Measurements from ENCODE around the gene DPP10.
"Not testable (repeated sequence)": the region's sequence is repeated elsewhere in the genome, so short reads cannot be mapped to it uniquely, and the experiment has no call there.

DPP10 gene

DNA sequence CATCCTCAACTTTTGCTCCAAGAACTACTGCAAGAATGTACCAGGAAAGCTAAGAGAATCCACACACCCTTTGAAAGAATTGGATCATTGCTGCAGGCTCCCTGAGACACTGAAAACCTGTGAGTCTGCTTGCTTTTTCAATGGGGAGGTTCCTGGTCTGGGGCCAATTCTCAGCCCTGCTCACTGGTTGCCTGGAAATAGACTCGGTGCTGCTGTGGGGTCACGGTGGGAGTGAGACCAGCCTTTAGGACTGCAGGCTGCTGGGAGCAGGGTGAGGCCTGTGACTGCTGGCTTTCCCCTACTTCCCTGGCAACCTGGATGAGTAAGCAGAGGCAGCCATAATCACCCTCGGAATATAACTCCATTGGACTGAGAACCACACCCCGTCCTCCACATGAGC, 569.3 kb downstream of the DPP10 start:
- H3K27me3 Mint-ChIP-seq (ENCODE audit: low read depth) = no peaks in the 10 kb centered on the region
- DNase-seq (ENCODE audit: low spot score) = no peak
- peaks cover 50% of the 10 kb centered on the region for H3K9me3 Mint-ChIP-seq
- no peaks in the 10 kb centered on the region for H3K36me3 Mint-ChIP-seq (ENCODE audit: low read depth)
- H3K4me1 Mint-ChIP-seq (ENCODE audit: low read depth) = no peaks in the 10 kb centered on the region
- no peak overlapping the region for H3K27ac Mint-ChIP-seq
- H3K4me3 Mint-ChIP-seq = no peak overlapping the region

DNA sequence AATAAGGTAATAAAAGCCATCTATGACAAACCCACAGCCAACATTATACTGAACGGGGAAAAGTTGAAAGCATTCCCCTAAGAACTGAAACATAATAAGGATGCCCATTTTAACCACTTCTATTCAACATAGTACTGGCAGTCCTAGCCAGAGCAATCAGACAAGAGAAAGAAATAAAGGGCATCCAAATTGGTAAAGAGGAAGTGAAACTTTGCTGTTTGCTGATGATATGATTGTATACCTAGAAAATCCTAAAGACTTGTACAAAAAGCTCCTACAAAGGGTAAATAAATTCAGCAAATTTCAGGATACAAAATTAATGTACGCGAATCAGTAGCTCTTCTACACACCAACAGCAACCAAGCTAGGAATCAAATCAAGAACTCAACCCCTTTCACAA, 579.6 kb downstream of the DPP10 start:
- not testable (repeated sequence) for H3K4me1 Mint-ChIP-seq (ENCODE audit: low read depth); H3K27ac Mint-ChIP-seq; H3K4me3 Mint-ChIP-seq; H3K36me3 Mint-ChIP-seq (ENCODE audit: low read depth); H3K27me3 Mint-ChIP-seq (ENCODE audit: low read depth); DNase-seq (ENCODE audit: low spot score)
- H3K9me3 Mint-ChIP-seq = peaks cover 31% of the 10 kb centered on the region

DNA sequence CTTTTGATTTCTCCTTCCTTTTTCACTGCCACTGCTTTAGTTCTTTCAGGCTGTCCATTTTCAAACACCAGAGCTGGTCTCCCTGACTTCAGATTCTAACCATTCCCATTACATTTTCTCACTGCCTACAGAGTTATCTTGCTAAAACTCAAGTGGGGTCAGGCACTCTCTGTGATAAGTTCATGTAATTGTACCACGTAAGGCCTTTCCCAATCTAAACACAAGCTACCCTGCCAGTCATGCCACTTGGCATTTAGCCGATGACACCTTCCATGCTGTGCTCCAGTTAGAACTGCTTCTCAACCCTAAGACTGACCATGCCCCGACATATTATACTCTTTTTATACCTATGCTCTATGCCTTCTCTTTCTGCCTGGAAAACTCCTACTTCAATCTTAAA, 592.4 kb downstream of the DPP10 start:
- Mint-ChIP-seq H3K9me3 (peaks cover 30% of the 10 kb centered on the region), H3K27ac (no peak overlapping the region), H3K36me3 (ENCODE audit: low read depth) (no peaks in the 10 kb centered on the region), H3K4me1 (ENCODE audit: low read depth) (no peaks in the 10 kb centered on the region), H3K27me3 (ENCODE audit: low read depth) (no peaks in the 10 kb centered on the region), H3K4me3 (no peak overlapping the region)
- no peak for DNase-seq (ENCODE audit: low spot score)

DNA sequence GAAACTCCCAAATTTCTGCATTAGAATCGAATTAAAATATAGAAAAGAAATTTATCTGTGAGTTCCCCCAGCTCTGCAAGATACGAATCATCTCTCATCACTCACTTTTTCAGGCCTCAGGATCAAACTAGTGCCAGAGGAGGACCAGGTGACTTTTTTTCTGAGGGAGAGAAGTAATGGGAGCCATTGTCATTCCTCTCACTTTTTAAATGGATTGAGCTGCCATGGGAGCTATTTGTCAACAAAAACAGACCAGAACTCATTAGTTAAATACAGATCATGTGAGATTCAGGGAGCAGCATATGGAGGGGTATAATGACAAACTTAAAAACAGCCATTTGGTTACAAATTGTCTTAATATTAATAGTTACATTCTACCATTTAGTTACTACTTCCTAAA, 594.4 kb downstream of the DPP10 start:
- no peak overlapping the region for H3K27ac Mint-ChIP-seq

DNA sequence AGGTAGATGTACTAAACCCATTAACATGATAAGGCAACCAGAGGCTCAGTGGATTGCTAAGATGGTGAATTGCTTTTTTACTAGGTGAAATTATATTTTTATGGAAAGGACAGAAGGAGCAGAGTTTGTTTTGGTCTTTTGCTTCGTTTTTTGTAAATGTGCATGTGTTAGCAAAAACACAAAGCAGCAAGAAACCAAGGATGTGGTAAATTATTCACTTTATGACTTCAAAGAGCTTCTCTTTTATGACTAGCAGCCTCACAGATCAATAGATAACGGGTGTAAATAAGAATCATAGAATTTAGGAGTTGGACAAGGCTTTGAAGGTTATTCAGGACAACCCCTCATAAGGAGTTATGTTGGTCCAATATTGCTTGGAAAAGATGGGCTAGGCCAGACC, 615.0 kb downstream of the DPP10 start:
- Mint-ChIP-seq H3K27me3 (ENCODE audit: low read depth) (no peaks in the 10 kb centered on the region), H3K36me3 (ENCODE audit: low read depth) (no peaks in the 10 kb centered on the region)

More for the DNA sequence above, 594.4 kb downstream of the DPP10 start:
- no peak overlapping the region for H3K4me3 Mint-ChIP-seq
- no peaks in the 10 kb centered on the region for H3K4me1 Mint-ChIP-seq (ENCODE audit: low read depth)
- H3K36me3 Mint-ChIP-seq (ENCODE audit: low read depth) = no peaks in the 10 kb centered on the region
- peaks cover 29% of the 10 kb centered on the region for H3K9me3 Mint-ChIP-seq
- H3K27me3 Mint-ChIP-seq (ENCODE audit: low read depth) = no peaks in the 10 kb centered on the region
- no peak for DNase-seq (ENCODE audit: low spot score)

DNA sequence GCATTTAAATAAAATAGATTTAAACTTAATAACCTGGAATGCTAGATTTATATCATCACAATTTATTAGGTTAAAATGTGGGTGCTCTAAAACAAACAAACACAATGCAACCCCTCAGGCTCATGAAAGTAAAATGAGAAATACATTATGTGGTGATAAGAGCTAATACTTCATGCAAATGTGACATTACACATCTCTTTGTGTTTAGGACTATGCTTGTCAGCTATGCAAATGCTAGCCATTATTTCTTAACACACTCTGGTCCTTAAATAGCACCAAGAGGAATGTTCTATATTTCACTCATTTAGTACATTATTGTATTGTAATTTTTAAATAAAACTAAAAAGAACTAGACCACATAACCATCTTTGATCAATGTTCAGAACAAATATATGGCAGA, 627.6 kb downstream of the DPP10 start:
- Mint-ChIP-seq H3K9me3 (peaks cover 15% of the 10 kb centered on the region), H3K36me3 (ENCODE audit: low read depth) (no peaks in the 10 kb centered on the region), H3K4me1 (ENCODE audit: low read depth) (no peaks in the 10 kb centered on the region), H3K4me3 (no peak overlapping the region), H3K27me3 (ENCODE audit: low read depth) (no peaks in the 10 kb centered on the region), H3K27ac (no peak overlapping the region)
- no peak for DNase-seq (ENCODE audit: low spot score)

More for the DNA sequence above, 615.0 kb downstream of the DPP10 start:
- peaks cover 9% of the 10 kb centered on the region for H3K9me3 Mint-ChIP-seq
- DNase-seq (ENCODE audit: low spot score) = no peak
- no peak overlapping the region for H3K27ac Mint-ChIP-seq
- no peak overlapping the region for H3K4me3 Mint-ChIP-seq
- H3K4me1 Mint-ChIP-seq (ENCODE audit: low read depth) = no peaks in the 10 kb centered on the region

- Mint-ChIP-seq H3K9me3 (peaks cover 12% of the 10 kb centered on the region), H3K4me3 (no peak overlapping the region), H3K36me3 (ENCODE audit: low read depth) (no peaks in the 10 kb centered on the region), H3K27ac (no peak overlapping the region), H3K27me3 (ENCODE audit: low read depth) (no peaks in the 10 kb centered on the region), H3K4me1 (ENCODE audit: low read depth) (no peaks in the 10 kb centered on the region)
- no peak for DNase-seq (ENCODE audit: low spot score)
These were observed 629.1 kb downstream of the DPP10 start for GRCh38 chr2:115071534-115071933.

DNA sequence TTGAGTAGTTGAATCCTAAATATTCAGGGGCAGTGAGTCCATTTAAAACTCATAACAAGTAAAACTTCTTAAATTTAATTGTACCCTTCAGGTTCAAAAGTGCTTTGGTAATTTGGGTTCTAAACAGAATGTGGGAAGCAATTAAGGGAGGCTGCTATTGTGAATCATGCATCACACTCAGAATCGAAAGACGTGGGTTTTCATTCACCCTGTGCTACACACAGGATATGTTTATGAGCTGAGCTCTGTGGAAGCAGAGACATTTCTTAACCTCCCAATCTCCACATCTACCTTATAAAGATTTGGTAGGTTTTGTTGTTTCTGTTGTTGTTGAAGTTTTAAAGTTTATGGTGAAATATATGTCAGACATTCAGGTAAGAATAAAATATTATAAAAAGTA, 633.4 kb downstream of the DPP10 start:
- Mint-ChIP-seq H3K4me1 (ENCODE audit: low read depth) (no peaks in the 10 kb centered on the region), H3K4me3 (no peak overlapping the region), H3K27ac (no peak overlapping the region), H3K27me3 (ENCODE audit: low read depth) (no peaks in the 10 kb centered on the region), H3K36me3 (ENCODE audit: low read depth) (no peaks in the 10 kb centered on the region), H3K9me3 (peaks cover 17% of the 10 kb centered on the region)
- no peak for DNase-seq (ENCODE audit: low spot score)

DNA sequence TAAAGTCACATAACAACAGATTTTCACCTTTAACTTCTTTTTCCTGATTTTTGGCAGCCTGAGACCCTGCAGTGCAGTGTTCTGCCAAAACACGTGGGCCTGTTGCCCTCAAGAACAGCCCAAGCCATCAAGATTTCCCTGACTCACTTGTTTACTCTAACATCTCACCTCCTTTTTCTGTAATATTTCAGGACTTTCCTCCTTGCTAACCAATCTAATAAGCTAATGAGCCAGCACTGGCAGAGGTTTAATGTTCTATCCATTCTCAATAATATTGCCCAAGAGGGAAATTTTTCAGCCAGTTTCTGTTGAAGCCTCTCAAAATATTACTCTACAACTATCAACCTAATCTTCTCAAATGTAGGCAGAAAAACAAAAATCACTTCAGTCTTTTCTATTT, 635.2 kb downstream of the DPP10 start:
- Mint-ChIP-seq H3K4me3 (no peak overlapping the region), H3K36me3 (ENCODE audit: low read depth) (no peaks in the 10 kb centered on the region)

GRCh38 chr2:115083225-115083624, 640.8 kb downstream of the DPP10 start:
- no peaks in the 10 kb centered on the region for H3K36me3 Mint-ChIP-seq (ENCODE audit: low read depth)

More for the DNA sequence above, 635.2 kb downstream of the DPP10 start:
- Mint-ChIP-seq H3K27ac (no peak overlapping the region), H3K27me3 (ENCODE audit: low read depth) (no peaks in the 10 kb centered on the region), H3K4me1 (ENCODE audit: low read depth) (no peaks in the 10 kb centered on the region), H3K9me3 (peaks cover 16% of the 10 kb centered on the region)
- no peak for DNase-seq (ENCODE audit: low spot score)

GRCh38 chr2:115083711-115084110, 641.3 kb downstream of the DPP10 start:
- Mint-ChIP-seq H3K27ac (no peak overlapping the region), H3K9me3 (peaks cover 30% of the 10 kb centered on the region), H3K36me3 (ENCODE audit: low read depth) (no peaks in the 10 kb centered on the region), H3K4me3 (no peak overlapping the region), H3K4me1 (ENCODE audit: low read depth) (no peaks in the 10 kb centered on the region), H3K27me3 (ENCODE audit: low read depth) (no peaks in the 10 kb centered on the region)
- no peak for DNase-seq (ENCODE audit: low spot score)

More at GRCh38 chr2:115083225-115083624, 640.8 kb downstream of the DPP10 start:
- Mint-ChIP-seq H3K9me3 (peaks cover 30% of the 10 kb centered on the region), H3K4me1 (ENCODE audit: low read depth) (no peaks in the 10 kb centered on the region), H3K27ac (no peak overlapping the region), H3K4me3 (no peak overlapping the region), H3K27me3 (ENCODE audit: low read depth) (no peaks in the 10 kb centered on the region)
- no peak for DNase-seq (ENCODE audit: low spot score)

GRCh38 chr2:115084446-115084845, 642.0 kb downstream of the DPP10 start:
- no peaks in the 10 kb centered on the region for H3K36me3 Mint-ChIP-seq (ENCODE audit: low read depth)
- no peaks in the 10 kb centered on the region for H3K27me3 Mint-ChIP-seq (ENCODE audit: low read depth)
- no peak overlapping the region for H3K4me3 Mint-ChIP-seq
- peaks cover 35% of the 10 kb centered on the region for H3K9me3 Mint-ChIP-seq
- H3K27ac Mint-ChIP-seq = no peak overlapping the region
- no peak for DNase-seq (ENCODE audit: low spot score)
- H3K4me1 Mint-ChIP-seq (ENCODE audit: low read depth) = no peaks in the 10 kb centered on the region

GRCh38 chr2:115086051-115086620, 643.7 kb downstream of the DPP10 start:
- not testable (repeated sequence) for H3K4me1 Mint-ChIP-seq (ENCODE audit: low read depth); H3K4me3 Mint-ChIP-seq; DNase-seq (ENCODE audit: low spot score); H3K27ac Mint-ChIP-seq; H3K36me3 Mint-ChIP-seq (ENCODE audit: low read depth); H3K27me3 Mint-ChIP-seq (ENCODE audit: low read depth)
- peaks cover 37% of the 10 kb centered on the region for H3K9me3 Mint-ChIP-seq

DNA sequence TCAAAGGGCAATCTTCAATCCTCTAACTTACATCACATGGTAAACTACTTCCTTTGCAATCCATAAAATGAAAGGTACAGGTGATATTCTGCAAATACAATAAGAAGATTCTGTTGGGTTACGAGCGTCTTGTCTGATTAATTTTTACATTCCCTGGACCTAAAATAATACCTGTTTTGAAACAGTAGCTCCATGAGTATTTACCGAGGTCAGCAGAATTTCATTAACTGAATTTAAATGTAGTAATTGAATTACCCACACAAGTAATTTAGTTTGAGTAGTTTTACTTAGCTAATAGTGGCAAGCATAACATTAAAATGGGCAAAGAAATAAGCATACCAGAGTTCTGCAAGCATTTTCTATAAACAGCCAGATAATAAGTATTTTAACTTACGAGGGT, 652.0 kb downstream of the DPP10 start:
- Mint-ChIP-seq H3K27ac (no peak overlapping the region), H3K4me3 (no peak overlapping the region), H3K36me3 (ENCODE audit: low read depth) (no peaks in the 10 kb centered on the region), H3K9me3 (peaks cover 23% of the 10 kb centered on the region), H3K27me3 (ENCODE audit: low read depth) (no peaks in the 10 kb centered on the region), H3K4me1 (ENCODE audit: low read depth) (no peaks in the 10 kb centered on the region)
- no peak for DNase-seq (ENCODE audit: low spot score)

DNA sequence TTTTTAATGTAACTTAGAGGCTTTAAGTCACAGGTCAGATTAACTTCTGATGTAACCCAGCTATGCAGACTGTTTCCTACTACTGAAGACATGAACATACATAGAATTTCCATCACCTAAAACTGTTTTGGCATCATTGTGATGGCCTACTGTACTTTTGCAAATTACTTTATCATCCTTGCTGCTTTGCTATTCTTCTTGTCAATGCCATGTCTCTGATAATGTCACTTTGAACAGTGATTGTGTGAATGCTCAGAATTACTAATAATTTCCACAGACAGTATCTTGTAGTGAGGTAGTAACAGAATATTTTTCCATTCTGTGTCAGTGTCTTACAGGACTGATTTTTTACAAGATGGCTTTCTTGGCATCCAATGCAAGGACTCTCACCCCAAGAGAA, 663.5 kb downstream of the DPP10 start:
- H3K4me1 Mint-ChIP-seq (ENCODE audit: low read depth) = no peaks in the 10 kb centered on the region

More for the DNA sequence above, 663.5 kb downstream of the DPP10 start:
- Mint-ChIP-seq H3K4me3 (no peak overlapping the region), H3K27me3 (ENCODE audit: low read depth) (no peaks in the 10 kb centered on the region), H3K27ac (no peak overlapping the region), H3K9me3 (peaks cover 14% of the 10 kb centered on the region), H3K36me3 (ENCODE audit: low read depth) (no peaks in the 10 kb centered on the region)
- DNase-seq (ENCODE audit: low spot score) = no peak

Data from T-helper 2 cell treated with Interferon-gamma antibody and Interleukin-4, amounts not matched to agents 5 μg/mL and 100 μg/mL, for 36 hours (primary cell).